Keratinocyte (primary cell): Measurements from ENCODE around the gene TATDN2.

Experiments
- EZH2 ChIP-seq: IDR thresholded peaks from one replicate; pipeline ENCODE4 v1.6.1; 2012; ENCODE audit warnings: inconsistent platforms, mild to moderate bottlenecking, low read length, moderate library complexity
- TF ChIP-seq, protein P1 (sequence below), 3 experiments: IDR thresholded peaks in 1 of 3; conservative IDR thresholded peaks in 1 of 3; optimal IDR thresholded peaks in 1 of 3; 2 replicates in 2 of 3; 3 replicates in 1 of 3; pipeline versions ENCODE3 to v1.5.1; 2011; ENCODE audit warnings: low read length in 3 of 3, mild to moderate bottlenecking in 3 of 3, moderate library complexity in 2 of 3, control low read depth in 1 of 3, inconsistent platforms in 1 of 3; ENCODE audit not compliant: insufficient read depth in 2 of 3; ENCODE audit errors: extremely low read depth in 1 of 3

DNA sequence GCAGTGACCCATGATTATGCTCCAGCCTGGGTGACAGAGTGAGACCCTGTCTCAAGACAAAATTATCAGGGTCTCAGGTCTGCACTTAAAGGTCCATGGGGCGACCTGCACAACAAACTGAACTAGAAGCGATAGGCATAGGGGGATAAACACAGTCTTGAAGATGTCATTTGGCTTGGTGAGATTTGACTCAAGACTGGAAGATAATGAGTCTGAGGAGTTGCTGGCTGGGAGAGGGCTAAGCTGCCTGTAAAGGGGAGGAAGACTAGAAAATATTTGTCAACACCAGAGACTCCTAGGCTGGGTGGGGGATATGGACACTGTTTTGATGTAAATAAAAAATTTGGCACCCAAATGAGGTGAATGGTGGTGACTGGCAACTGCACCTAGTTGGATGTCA lies 24.7 kb downstream of the TATDN2 start:
- TF ChIP-seq, protein P1, sequence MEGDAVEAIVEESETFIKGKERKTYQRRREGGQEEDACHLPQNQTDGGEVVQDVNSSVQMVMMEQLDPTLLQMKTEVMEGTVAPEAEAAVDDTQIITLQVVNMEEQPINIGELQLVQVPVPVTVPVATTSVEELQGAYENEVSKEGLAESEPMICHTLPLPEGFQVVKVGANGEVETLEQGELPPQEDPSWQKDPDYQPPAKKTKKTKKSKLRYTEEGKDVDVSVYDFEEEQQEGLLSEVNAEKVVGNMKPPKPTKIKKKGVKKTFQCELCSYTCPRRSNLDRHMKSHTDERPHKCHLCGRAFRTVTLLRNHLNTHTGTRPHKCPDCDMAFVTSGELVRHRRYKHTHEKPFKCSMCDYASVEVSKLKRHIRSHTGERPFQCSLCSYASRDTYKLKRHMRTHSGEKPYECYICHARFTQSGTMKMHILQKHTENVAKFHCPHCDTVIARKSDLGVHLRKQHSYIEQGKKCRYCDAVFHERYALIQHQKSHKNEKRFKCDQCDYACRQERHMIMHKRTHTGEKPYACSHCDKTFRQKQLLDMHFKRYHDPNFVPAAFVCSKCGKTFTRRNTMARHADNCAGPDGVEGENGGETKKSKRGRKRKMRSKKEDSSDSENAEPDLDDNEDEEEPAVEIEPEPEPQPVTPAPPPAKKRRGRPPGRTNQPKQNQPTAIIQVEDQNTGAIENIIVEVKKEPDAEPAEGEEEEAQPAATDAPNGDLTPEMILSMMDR (optimal IDR thresholded peaks at IDR 0.05 in 1 of 3, IDR thresholded peaks at IDR 0.05 in 1 of 3, conservative IDR thresholded peaks at IDR 0.05 in 1 of 3; ENCODE audit: extremely low read depth in 1 of 3, insufficient read depth in 2 of 3, low read length in 3 of 3) = no peak
- no peak for TF ChIP-seq EZH2
